Activated naive CD8-positive, alpha-beta T cell treated with anti-CD3 and anti-CD28 coated beads, Interleukin-2, amount 10 ng/mL, durations not matched to agents 7 days and 5 days (primary cell): ENCODE results near the gene FASN. TPM values are rescaled to one million over a fixed set of nuclear protein-coding genes. Genes with fewer than 3 reads are reported as not detected.

Experiments used
- ATAC-seq: fragments of 150-1000 bp; cut with Tn5 transposase; one replicate; pipeline ENCODE4 v1.10.0; 2021; ENCODE audit warnings: low read depth, moderate library complexity
- POLR2A ChIA-PET: fragments of 350-600 bp; sonication (Branson Sonifier 250); formaldehyde crosslinking; loops from one replicate; lab custom pipeline; 2021; ENCODE audit warnings: antibody characterized with exemption; lab: Charles Lee
- DNase-seq: peaks from one replicate; pipeline ENCODE4 v3.0.0; 2021
- H3K27ac Mint-ChIP-seq: one replicate; pipeline ENCODE4 v1.8.0; 2022; ENCODE audit warnings: mild to moderate bottlenecking, mixed read lengths
- H3K27me3 Mint-ChIP-seq: one replicate; pipeline ENCODE4 v1.8.0; 2022; ENCODE audit warnings: mild to moderate bottlenecking, moderate library complexity, mixed read lengths
- H3K36me3 Mint-ChIP-seq: one replicate; pipeline ENCODE4 v1.8.0; 2021; ENCODE audit warnings: mild to moderate bottlenecking, mixed read lengths
- H3K4me1 Mint-ChIP-seq: one replicate; pipeline ENCODE4 v1.8.0; 2021; ENCODE audit warnings: mixed read lengths
- H3K4me3 Mint-ChIP-seq: one replicate; pipeline ENCODE4 v1.8.0; 2022; ENCODE audit warnings: mild to moderate bottlenecking, moderate library complexity, mixed read lengths
- H3K9me3 Mint-ChIP-seq: one replicate; pipeline ENCODE4 v1.8.0; 2021; ENCODE audit warnings: mixed read lengths
- total RNA-seq, 2 experiments: library from RNA; stranded (reverse); gene quantifications; one replicate each; pipeline ENCODE4 v1.2.3, GENCODE V29; 2021

The FASN gene
- total RNA-seq, 2 experiments from 2014 or later: 154 to 163 TPM

DNA sequence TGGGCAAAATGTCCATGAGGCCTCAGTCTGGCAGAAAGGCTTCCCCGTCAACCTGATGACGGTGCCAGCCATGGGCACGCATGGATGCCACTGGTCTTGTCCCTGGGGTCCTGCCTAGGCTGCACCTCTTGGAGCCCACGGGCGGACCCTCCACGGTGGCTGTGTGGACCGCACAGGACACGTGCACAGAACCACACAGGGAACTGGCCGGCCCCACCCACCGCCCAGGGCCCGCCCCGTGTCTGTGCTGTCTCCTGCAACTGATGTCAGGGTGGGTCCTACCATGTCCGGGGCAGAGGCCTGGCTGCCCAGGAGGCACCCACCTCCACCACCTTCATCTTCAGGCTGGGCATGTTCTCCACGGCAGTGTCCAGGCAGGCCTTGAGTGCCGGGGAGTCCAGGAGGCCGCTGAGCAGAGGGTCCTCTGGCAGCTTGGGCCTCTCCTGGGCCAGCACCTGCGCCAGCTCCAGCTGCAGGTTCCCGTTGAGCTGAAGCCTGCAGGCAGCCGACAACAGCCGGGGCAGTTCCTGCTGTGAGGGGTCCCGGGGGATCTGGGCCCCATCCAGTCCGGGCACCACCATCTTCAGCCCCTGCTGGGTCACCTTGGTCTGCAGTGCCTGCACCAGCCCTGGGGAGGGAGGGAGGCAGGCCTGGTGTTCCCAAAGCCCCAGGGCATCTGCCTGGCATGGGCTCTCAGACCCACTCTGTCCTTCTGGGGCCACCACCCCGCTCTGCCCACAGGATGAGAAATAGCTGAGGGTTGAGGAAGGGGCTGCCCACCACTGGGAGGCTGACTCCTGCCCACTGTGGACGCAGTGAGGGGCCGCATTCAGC lies 11.9 kb downstream of the FASN start:
- DNase-seq: no peak
- no peak for ATAC-seq
- POLR2A ChIA-PET: interaction anchor here (0.7 kb wide), 2 partner anchors 10 to 115 kb away, joined by 3 read pairs; no protein-coding TSS in a partner anchor
- Mint-ChIP-seq H3K9me3 (no peaks in the 10 kb centered on the region), H3K27ac (no peak overlapping the region), H3K27me3 (no peaks in the 10 kb centered on the region), H3K36me3 (no peaks in the 10 kb centered on the region), H3K4me1 (no peaks in the 10 kb centered on the region), H3K4me3 (no peak overlapping the region)

DNA sequence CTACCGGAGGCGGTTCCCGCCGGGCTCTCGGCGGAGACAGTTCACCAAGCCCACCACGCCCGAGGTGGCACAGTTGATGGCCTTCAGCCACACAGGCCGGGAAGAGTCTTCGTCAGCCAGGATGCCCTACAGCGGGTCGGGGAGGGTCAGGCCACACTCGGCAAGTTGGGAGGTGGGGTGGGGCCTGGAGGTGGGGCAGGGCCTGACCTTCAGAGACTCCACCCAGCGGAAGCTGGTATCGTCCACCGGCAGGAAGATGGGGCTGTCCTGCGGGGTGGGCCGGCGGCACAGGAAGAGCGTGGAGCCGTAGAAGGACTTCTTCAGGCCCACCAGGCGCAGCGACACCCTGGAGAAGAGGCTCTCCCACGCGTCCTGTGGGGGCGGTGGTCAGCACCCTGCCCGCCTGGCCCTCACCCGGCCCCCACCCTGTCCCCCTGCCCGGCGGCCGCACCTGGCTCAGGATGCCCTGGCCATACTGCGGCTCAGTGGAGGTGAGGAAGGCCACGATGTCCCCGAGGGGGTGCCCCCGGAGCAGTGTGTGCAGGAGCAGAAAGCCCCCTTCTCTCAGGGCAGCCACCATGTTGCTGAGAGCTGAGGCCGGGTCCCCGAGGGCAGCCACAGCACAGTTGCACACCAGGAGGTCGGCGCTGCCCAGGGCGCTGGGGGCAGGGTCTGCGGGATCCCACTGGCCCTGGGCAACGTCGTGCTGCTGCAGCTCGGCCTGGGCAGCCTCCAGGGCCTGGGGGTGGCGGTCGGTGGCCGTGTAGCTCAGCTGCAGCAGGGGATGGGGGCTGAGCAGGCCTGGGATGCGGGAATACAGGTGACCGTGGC lies 12.8 kb downstream of the FASN start:
- Mint-ChIP-seq H3K4me3 (no peak overlapping the region), H3K36me3 (no peaks in the 10 kb centered on the region), H3K9me3 (no peaks in the 10 kb centered on the region), H3K27me3 (no peaks in the 10 kb centered on the region), H3K4me1 (no peaks in the 10 kb centered on the region), H3K27ac (no peak overlapping the region)
- DNase-seq: no peak
- ATAC-seq: no peak
- POLR2A ChIA-PET: no interaction called here

DNA sequence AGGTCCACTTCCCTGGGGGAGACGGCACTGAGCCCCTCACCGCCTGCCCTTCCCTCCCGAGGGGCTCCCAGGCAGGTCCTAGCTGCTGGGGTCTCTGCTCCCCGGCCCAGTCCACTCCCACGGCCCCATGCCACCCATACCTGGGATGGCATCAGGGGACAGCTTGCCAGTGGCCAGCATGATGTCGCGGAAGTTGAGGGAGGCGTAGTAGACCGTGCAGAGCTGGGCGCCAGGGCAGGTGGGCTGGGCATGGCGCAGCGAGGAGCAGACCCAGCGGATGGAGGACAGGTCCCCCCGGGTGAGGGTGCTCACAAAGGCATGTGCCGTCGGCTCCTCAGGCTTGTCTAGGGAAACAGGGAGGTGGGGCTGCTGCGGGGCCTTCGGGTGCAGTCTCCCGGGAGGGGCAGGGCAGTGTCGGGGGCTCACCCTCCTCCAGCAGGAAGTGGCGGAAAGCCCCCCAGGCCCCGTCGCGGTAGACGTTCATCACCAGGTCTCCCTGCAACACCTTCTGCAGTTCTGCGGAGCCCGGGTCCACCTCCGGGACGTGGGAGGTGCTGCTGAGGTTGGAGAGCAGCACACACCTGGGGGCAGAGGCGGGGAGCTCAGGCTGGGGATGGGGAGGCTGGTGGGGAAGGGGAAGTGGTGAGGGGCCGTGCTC lies 13.5 kb downstream of the FASN start:
- H3K27me3 Mint-ChIP-seq: no peaks in the 10 kb centered on the region
- no peak for ATAC-seq
- H3K4me3 Mint-ChIP-seq: no peak overlapping the region
- DNase-seq: no peak
- POLR2A ChIA-PET: no interaction called here
- no peaks in the 10 kb centered on the region for H3K36me3 Mint-ChIP-seq
- H3K27ac Mint-ChIP-seq: no peak overlapping the region
- no peaks in the 10 kb centered on the region for H3K4me1 Mint-ChIP-seq
- H3K9me3 Mint-ChIP-seq: no peaks in the 10 kb centered on the region

DNA sequence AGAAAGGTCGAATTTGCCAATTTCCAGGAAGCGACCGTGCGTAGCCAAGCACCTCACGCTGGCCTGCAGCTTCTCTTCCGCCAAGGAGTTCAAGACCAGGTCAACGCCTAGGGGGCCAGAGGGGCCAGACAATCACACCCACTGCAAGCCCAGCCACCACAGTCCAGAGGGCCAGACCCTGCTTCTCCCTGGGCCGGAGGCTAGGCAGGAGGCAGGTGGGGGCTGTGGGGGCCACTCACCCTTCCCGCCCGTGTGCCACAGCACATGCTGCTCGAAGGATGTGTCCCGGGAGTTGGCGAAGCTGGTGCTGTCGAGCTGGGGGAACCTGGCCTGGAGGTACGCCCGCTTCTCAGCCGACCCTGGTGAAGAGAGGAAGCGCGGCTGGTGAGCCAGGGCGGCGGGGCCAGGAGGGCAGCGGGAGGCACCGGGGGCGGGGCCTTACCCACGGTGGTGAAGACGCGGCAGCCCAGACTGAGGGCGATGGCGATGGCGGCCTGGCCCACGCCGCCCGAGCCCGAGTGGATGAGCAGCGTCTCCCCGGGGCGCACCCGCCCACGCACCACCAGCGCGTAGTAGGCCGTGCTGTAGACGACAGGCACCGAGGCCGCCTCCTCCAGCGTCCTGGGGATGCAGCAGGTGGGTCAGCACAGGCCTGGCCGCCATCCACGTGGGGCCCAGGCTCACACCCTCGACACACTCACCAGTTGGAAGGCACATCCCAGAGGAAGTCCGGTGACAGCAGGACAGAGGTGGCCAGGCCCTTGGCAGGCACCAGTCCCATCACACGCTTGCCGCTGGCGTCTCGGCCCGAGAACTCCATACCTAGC lies 14.3 kb downstream of the FASN start:
- Mint-ChIP-seq H3K4me3 (no peak overlapping the region), H3K4me1 (no peaks in the 10 kb centered on the region), H3K9me3 (no peaks in the 10 kb centered on the region), H3K27me3 (no peaks in the 10 kb centered on the region), H3K27ac (no peak overlapping the region), H3K36me3 (no peaks in the 10 kb centered on the region)
- DNase-seq (no peak), ATAC-seq (no peak)
- POLR2A ChIA-PET: no interaction called here

DNA sequence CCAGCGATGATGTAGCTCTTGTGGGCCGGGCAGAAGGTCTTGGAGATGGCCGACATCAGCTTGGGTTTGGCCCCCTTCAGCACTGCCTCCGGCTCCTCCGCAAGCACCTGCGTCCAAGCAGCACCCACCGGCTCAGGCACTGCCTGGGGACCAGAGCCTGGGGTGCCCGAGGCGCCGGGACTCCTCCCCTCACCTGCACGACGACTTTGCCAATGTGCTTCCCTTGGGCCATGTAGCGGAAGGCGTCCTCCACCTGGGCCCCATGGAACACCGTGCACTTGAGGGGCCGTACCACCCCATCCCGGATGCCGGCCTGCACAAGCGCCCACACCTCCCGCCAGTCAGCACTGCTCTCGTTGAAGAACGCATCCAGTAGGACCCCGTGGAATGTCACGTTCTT lies 15.0 kb downstream of the FASN start:
- POLR2A ChIA-PET: no interaction called here
- DNase-seq (no peak), ATAC-seq (no peak)
- no peaks in the 10 kb centered on the region for H3K9me3 Mint-ChIP-seq
- H3K36me3 Mint-ChIP-seq: peaks cover 3% of the 10 kb centered on the region
- no peaks in the 10 kb centered on the region for H3K4me1 Mint-ChIP-seq
- H3K27me3 Mint-ChIP-seq: no peaks in the 10 kb centered on the region
- H3K27ac Mint-ChIP-seq: no peak overlapping the region
- no peak overlapping the region for H3K4me3 Mint-ChIP-seq

DNA sequence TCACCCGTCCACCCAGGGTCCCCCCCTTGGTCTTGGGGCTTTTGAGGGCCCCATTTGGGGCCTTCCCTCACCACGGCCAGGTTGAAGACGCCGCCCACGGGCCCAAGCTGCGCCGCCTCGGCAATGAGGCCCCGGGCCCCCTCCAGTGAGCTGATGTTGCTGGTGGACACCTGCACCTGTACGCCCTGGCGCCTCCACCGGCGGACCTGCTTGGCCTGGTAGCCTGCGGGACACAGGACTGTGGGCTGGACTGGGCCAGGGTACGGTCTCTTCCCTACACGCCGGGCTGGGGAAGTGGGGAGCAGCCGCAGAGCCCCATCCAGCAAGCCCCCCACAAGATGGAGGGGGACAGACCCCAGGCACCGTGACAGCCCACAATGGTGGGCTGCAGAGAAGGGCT lies 15.6 kb downstream of the FASN start:
- no peak overlapping the region for H3K4me3 Mint-ChIP-seq

DNA sequence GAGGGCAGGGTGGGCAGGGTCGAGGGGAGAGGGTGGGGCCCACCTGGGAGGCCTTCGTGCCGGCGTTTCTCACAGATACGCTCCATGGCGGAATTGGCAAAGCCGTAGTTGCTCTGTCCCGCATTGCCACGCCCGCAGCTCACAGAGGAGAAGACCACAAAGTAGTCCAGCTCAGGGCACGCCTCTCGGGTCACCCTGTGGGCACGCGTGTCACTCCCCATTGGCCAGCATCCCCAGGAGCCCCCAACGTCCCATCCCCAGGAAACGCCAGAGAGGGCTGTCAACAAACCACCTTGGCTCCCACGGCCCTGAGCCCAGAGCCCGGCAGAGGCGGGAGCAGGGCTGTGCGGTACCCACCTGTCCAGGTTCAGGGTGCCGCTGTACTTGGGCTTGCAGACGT lies 16.1 kb downstream of the FASN start:
- no peak for ATAC-seq
- no peak for DNase-seq
- Mint-ChIP-seq H3K9me3 (no peaks in the 10 kb centered on the region), H3K27me3 (no peaks in the 10 kb centered on the region), H3K36me3 (peaks cover 3% of the 10 kb centered on the region), H3K4me3 (no peak overlapping the region), H3K27ac (no peak overlapping the region), H3K4me1 (no peaks in the 10 kb centered on the region)
- POLR2A ChIA-PET: no interaction called here

More for the DNA sequence above, 15.6 kb downstream of the FASN start:
- H3K27ac Mint-ChIP-seq: no peak overlapping the region
- no peaks in the 10 kb centered on the region for H3K27me3 Mint-ChIP-seq
- H3K4me1 Mint-ChIP-seq: no peaks in the 10 kb centered on the region
- DNase-seq (no peak), ATAC-seq (no peak)
- no peaks in the 10 kb centered on the region for H3K9me3 Mint-ChIP-seq
- H3K36me3 Mint-ChIP-seq: peaks cover 3% of the 10 kb centered on the region
- POLR2A ChIA-PET: no interaction called here

DNA sequence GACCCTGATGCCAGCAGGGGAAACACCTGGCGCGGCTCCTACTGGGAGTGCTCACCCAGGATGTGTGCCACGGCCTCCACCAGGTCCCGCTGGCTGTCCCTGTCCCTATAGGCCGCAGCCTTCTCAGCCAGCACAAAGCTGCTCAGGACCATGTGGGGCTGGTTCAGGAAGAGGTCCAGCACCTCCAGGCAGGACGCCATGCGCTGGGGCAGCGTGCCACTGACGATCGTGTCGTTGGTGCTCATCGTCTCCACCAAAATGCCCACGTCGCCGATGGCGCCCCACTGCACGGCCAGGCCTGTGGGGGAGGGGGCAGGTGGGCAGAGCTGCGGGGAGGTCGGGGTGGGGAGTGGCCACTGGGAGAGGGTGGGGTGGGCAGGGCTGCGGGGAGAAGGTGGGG lies 16.5 kb downstream of the FASN start:
- peaks cover 3% of the 10 kb centered on the region for H3K36me3 Mint-ChIP-seq
- H3K27me3 Mint-ChIP-seq: peaks cover 1% of the 10 kb centered on the region
- POLR2A ChIA-PET: no interaction called here
- H3K9me3 Mint-ChIP-seq: no peaks in the 10 kb centered on the region
- ATAC-seq (no peak), DNase-seq (no peak)
- H3K4me3 Mint-ChIP-seq: no peak overlapping the region
- H3K4me1 Mint-ChIP-seq: no peaks in the 10 kb centered on the region
- no peak overlapping the region for H3K27ac Mint-ChIP-seq

DNA sequence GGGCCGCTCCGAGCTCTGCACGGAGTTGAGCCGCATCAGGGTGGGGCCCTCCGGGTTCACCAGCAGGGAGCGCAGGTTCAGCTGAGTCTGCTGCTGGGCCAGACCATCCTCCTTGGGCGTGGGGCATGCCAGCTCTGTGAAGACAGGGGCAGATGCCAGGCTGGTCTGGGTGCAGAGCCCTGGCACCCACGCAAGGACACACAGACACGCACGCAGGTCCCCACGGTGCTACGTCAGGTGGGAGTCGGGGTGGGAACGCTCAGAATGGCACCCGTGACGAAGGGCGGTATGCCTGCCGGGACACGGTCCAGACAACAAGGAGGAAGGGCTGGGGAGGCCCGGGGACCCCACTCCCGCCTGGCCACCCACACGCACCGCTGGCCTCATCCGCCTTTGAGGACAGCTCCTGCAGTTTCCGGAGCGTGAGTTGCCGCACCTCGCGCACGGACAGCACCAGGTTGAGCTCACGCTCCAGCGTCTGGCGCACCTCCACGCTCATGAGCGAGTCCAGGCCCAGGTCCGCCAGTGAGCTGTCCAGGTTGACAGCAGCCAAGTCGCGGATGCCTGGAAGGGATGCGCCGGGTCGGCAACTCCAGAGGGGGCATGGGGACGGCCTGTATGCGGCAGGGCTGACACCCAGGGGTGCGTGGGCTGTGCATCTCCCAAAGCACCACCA lies 17.1 kb downstream of the FASN start:
- ATAC-seq (no peak), DNase-seq (no peak)
- POLR2A ChIA-PET: interaction anchor here (0.9 kb wide), 1 partner anchor 15 kb away, joined by 3 read pairs; no protein-coding TSS in a partner anchor
- Mint-ChIP-seq H3K4me1 (no peaks in the 10 kb centered on the region), H3K9me3 (no peaks in the 10 kb centered on the region), H3K36me3 (peaks cover 3% of the 10 kb centered on the region), H3K27ac (no peak overlapping the region), H3K4me3 (no peak overlapping the region), H3K27me3 (peaks cover 1% of the 10 kb centered on the region)

DNA sequence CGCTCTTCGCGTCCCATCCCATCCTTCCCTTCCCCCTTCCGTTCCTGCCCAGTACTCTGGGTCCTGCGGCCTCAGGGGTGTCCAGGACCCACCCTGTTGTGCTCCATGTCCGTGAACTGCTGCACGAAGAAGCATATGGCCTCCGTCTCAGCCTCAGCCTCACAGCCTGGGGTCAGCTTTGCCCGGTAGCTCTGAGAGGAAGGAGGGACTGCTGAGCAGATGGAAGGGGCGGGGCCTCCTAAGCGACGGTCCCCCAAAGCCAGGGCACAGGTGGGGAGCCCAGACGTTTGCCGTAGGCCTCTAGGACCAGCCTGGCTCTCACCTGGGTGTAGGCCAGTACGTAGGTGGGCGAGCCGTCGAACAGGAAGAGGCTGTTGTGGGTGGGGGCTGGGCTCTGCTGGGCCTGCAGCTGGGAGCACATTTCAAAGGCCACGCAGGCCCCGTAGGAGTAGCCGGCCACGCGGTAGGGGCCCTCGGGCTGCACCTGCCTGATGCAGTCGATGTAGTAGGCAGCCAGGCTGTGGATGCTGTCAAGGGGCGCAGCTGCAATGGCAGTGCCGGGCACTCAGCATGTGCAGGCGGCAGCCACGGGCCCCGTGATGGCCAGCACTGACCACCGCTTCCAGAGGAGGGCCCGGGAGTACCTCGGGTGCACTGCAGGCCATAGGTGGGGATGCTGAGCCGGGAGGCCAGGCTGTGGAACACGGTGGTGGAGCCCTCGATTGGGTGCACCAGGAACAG lies 17.8 kb downstream of the FASN start:
- ATAC-seq (no peak), DNase-seq (no peak)
- peaks cover 1% of the 10 kb centered on the region for H3K27me3 Mint-ChIP-seq
- H3K36me3 Mint-ChIP-seq: peaks cover 3% of the 10 kb centered on the region
- H3K9me3 Mint-ChIP-seq: no peaks in the 10 kb centered on the region
- POLR2A ChIA-PET: interaction anchor here (0.9 kb wide), 1 partner anchor 14 kb away, joined by 3 read pairs; no protein-coding TSS in a partner anchor
- H3K27ac Mint-ChIP-seq: no peak overlapping the region
- no peak overlapping the region for H3K4me3 Mint-ChIP-seq
- H3K4me1 Mint-ChIP-seq: no peaks in the 10 kb centered on the region

DNA sequence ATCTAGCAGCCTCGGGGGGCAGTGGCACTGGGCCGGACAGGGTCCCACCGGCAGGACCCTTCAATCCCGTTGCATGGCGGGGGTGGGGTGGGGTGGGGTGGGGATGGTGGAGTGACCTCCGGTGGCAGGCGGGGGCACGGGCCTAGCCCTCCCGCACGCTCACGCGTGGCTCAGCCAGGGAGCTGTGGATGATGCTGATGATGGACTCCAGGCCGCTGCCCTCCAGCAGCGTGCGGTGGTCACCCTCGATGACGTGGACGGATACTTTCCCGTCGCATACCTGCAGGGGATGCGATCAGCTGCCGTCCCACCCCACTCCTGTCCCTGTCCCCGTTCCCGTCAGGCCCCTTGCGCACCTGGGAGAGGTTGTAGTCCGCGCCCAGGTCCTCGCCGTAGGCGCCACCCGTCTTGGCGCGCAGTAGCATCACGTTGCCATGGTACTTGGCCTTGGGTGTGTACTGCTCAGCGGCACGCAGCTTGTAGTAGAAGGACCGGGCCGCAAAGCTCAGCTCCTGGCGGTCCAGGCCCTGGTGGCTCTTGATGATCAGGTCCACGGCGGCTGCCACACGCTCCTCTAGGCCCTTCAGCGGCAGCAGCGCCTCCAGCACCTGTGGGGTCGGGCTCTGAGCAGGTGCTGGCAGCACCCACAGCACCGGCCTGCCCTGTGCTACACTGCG lies 18.9 kb downstream of the FASN start:
- H3K27me3 Mint-ChIP-seq: peaks cover 1% of the 10 kb centered on the region
- peaks cover 3% of the 10 kb centered on the region for H3K36me3 Mint-ChIP-seq
- H3K4me1 Mint-ChIP-seq: no peaks in the 10 kb centered on the region
- DNase-seq (no peak), ATAC-seq (no peak)
- no peak overlapping the region for H3K4me3 Mint-ChIP-seq
- no peaks in the 10 kb centered on the region for H3K9me3 Mint-ChIP-seq
- H3K27ac Mint-ChIP-seq: no peak overlapping the region
- POLR2A ChIA-PET: no interaction called here
